Esophagus muscularis mucosa (tissue), 3 donors: ENCODE data around the gene GPC1.

ENCODE experiments used
- CTCF ChIP-seq, 3 experiments: fragments of 200-600 bp in 2 of 3; fragments of 450-650 bp in 1 of 3; sonication (generic) in 2 of 3; IDR thresholded peaks; one replicate each; pipeline ENCODE4 v1.5.1; 2017 to 2019; ENCODE audit warnings: antibody characterized with exemption in 3 of 3, mild to moderate bottlenecking in 2 of 3, moderate library complexity in 1 of 3
- EP300 ChIP-seq: sonication (generic); formaldehyde crosslinking; IDR thresholded peaks from one replicate; pipeline ENCODE4 v1.6.1; 2017; ENCODE audit warnings: antibody characterized with exemption

- no peak for TF ChIP-seq CTCF (IDR thresholded peaks at IDR 0.05)
- no peak for TF ChIP-seq EP300
These were observed 40.9 kb upstream of the GPC1 start for GRCh38 chr2:240394549-240394948.
